Fibroblast of mammary gland (primary cell): ENCODE data around the gene USP20.

Source experiments
- DNase-seq: peaks from one replicate; pipeline ENCODE4 v3.0.0-alpha.2; 2010; ENCODE audit warnings: low read depth
- H3K4me3 ChIP-seq: 2 replicates; pipeline ENCODE4 v1.5.1; 2011; ENCODE audit warnings: low read depth, mild to moderate bottlenecking, low read length, moderate library complexity; ENCODE audit not compliant: control insufficient read depth
- TF ChIP-seq, protein P1 (sequence below): conservative IDR thresholded peaks from 2 replicates; pipeline ENCODE4 v1.5.1; 2011; ENCODE audit warnings: low read depth, low read length, inconsistent platforms; ENCODE audit not compliant: control insufficient read depth, insufficient read depth

USP20 gene

DNA sequence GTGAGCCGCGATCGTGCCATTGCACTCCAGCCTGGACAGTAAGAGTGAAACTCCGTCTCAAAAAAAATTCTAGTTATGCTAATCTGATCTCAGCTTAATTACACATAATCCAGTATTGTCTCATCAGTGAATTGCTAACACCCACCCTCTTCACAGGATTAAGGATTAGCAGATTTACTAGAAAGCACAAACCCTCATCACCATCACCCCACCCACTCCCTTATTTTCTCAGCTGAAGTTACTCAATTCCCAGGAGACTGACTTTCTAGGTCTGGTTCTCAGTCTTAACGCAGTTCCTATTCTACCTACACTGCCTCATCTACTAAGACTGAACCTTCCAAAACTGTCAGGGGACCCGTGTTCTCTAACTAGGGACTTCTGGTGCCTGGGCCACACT lies 23.3 kb upstream of the USP20 start:
- DNase-seq: peak; percentile 65
- H3K4me3 ChIP-seq: no peak overlapping the region
- TF ChIP-seq, protein P1, sequence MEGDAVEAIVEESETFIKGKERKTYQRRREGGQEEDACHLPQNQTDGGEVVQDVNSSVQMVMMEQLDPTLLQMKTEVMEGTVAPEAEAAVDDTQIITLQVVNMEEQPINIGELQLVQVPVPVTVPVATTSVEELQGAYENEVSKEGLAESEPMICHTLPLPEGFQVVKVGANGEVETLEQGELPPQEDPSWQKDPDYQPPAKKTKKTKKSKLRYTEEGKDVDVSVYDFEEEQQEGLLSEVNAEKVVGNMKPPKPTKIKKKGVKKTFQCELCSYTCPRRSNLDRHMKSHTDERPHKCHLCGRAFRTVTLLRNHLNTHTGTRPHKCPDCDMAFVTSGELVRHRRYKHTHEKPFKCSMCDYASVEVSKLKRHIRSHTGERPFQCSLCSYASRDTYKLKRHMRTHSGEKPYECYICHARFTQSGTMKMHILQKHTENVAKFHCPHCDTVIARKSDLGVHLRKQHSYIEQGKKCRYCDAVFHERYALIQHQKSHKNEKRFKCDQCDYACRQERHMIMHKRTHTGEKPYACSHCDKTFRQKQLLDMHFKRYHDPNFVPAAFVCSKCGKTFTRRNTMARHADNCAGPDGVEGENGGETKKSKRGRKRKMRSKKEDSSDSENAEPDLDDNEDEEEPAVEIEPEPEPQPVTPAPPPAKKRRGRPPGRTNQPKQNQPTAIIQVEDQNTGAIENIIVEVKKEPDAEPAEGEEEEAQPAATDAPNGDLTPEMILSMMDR: no peak

DNA sequence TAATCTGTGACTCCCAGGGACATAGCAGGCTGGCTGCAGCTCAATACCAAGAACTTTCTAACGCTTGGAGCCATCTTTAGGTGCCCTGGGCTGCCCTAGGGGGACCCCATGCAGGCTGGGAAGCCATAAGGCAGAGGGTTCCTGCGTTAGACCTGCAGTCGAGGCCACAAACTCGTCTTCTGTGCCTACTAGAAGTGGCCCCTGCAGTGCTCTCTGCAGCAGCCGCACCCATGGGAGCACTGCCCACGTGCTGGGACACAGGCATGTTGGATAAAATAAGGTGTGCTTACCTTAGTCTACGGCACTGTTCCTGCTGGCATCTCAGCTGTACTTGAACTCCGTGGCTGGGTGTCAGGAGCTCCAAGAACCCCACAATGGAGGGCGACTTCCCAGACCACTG lies 22.9 kb upstream of the USP20 start:
- no peak for DNase-seq
- TF ChIP-seq, protein P1: no peak
- no peak overlapping the region for H3K4me3 ChIP-seq

DNA sequence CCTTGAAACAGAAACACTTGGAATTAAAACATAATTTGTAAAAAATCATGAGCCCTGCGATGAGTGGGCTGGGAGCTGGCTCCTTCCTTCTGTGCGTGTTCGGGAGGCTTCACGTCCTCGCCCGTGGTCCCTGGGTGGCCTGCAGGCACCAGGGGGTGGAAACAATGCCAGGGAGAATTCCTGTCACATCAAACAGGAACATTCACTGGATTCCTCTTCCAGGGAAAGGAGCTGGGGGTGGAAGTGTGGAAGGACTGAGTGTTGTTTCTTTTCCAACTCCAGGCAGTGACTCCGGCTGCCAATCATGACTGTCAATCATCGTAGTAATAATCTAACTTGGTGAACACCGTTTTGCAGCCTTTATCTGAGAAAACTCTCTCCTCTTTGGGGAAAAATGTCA lies 21.6 kb upstream of the USP20 start:
- H3K4me3 ChIP-seq: no peak overlapping the region
- no peak for DNase-seq
- TF ChIP-seq, protein P1: no peak

DNA sequence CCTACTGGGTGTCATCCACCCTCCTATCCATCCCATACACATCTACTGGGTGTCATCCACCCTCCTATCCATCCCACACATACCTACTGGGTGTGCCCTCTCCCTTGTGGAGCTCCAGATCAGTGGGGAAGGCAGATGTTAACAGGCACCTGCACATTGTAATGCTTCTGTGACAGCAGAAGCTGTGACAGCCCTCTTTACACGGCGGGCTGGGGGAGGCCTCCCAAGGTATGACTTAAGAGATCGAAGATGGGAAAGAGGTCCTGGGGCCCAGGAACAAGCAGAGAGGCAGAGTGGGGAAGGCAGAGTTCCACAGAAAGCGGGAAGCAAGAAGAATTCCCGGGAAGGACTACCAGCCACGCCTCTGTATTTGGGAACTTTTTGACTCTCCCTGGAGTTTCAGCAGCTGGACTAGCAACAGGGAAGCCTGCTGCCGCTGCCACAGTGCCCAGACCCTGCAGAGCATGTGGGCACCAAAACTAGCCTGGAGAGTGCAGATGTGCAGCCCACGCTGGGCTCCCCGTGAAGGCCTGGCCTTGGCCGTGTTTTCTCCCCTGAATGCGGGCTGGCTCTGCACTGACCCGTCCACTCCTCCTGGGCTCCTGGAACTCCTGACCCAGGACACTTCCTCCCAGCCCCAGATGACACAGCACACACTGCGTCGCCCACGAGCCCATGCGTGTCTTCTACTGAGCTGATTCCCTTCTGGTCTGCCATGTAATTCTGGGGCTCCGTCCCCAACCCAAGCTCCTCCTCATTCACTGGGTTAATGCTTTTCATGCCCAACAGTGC lies 20.6 kb upstream of the USP20 start:
- no peak for DNase-seq
- TF ChIP-seq, protein P1: no peak
- no peak overlapping the region for H3K4me3 ChIP-seq

DNA sequence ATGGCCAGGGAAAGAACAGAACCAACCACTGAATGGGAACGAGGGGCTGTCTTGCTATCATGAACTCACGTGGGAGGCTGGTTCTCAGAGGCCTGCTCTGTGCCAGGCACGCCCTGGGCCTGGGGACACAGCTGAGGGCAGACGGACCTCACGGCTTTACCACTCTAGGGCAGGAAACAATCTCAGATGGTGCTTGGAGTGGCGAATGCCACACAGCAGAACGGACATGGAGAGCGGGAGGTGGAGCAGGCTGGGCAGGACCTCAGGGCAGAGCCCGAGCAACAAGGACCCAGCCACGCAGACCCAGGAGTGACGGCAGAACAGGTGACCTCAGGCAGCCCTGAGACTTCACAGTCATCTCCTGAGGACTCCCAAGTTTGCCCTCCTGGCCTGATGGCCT lies 20.0 kb upstream of the USP20 start:
- no peak for DNase-seq
- H3K4me3 ChIP-seq: no peak overlapping the region
- TF ChIP-seq, protein P1: no peak

DNA sequence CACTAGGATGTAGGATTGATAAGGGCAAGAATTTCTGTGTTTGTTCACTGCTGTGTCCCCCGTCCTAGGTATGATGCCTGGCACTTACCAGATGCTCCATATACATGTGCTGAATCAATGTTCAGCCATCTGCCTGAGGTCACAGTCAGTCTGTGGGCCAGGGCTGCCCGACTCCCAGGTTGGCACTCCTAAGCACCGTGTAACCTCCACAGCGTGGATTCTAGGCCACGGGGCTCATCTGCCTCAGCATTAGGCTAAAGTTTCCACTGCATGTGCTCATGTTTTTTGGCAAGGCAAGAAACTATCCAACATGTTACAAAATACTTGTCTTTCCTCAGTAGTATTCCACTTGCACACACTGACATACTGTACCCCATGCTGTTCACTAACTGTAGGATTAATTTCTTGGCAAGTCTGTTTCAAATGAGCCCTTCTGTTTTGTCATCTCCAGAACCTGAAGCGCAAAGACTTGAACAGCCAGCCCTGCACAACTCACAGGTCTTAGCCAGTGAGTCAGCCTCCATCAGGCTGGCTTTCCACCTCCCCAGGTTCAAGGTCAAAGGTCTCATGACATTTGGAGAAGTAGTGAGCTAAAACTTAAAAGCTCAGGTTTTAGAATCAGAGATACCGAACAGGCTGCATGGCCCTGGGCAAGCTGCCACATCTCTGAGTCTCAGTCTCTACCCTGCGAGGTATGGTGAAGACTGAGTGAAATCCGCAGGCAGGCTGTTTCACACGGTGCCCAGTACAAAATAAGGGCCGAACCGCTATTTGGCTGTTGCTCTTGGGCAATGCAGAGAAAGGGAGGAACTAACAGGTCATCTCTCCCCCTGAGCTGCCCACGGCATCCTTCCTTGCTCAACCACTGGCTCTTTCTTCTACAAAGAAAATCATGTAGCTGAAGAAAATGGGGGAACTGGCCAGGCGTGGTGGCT lies 18.5 kb upstream of the USP20 start:
- H3K4me3 ChIP-seq: no peak overlapping the region
- no peak for DNase-seq
- TF ChIP-seq, protein P1: no peak
